HUES6 (cell line): Measurements from ENCODE around the gene STAT4.

ENCODE experiments used
- H3K27ac ChIP-seq: 2 replicates; pipeline ENCODE4 v1.7.0; 2013; ENCODE audit warnings: low read depth, mild to moderate bottlenecking, low read length, inconsistent platforms
- H3K27me3 ChIP-seq: 2 replicates; pipeline ENCODE4 v1.6.1; 2013; ENCODE audit warnings: low read length; ENCODE audit not compliant: control insufficient read depth, insufficient read depth
- H3K36me3 ChIP-seq: 2 replicates; pipeline ENCODE4 v1.6.1; 2013; ENCODE audit warnings: low read length; ENCODE audit not compliant: control insufficient read depth, insufficient read depth
- H3K4me1 ChIP-seq: 2 replicates; pipeline ENCODE4 v1.6.1; 2013; ENCODE audit warnings: low read length; ENCODE audit not compliant: control insufficient read depth, insufficient read depth
- H3K4me3 ChIP-seq: 2 replicates; pipeline ENCODE4 v1.5.1; 2013; ENCODE audit warnings: low read depth, low read length
- H3K9ac ChIP-seq: one replicate; pipeline ENCODE4 v1.6.1; 2013; ENCODE audit warnings: mild to moderate bottlenecking, low read length
- H3K9me3 ChIP-seq: 2 replicates; pipeline ENCODE4 v1.6.1; 2013; ENCODE audit warnings: low read depth, low read length; ENCODE audit not compliant: control insufficient read depth, insufficient read depth

The STAT4 gene

GRCh38 chr2:191150600-191151330 is at the start of gene STAT4:
TSS of gene STAT4 (minus strand) at chr2:191150994. CDS start at chr2:191148203, 2,791 bp downstream.
- Histone ChIP-seq H3K27me3 (peaks cover 32% of the 10 kb centered on the region), H3K9me3 (no peaks in the 10 kb centered on the region), H3K9ac (peak within 1 kb of the TSS; percentile 14), H3K4me1 (peaks cover 6% of the 10 kb centered on the region), H3K36me3 (no peaks in the 10 kb centered on the region), H3K27ac (no peak within 1 kb of the TSS), H3K4me3 (peak within 1 kb of the TSS; percentile 81)

GRCh38 chr2:191199929-191200512 is 49.2 kb upstream of the STAT4 start:
- Histone ChIP-seq H3K9ac (no peak overlapping the region), H3K4me3 (no peak overlapping the region), H3K36me3 (no peaks in the 10 kb centered on the region), H3K27me3 (no peaks in the 10 kb centered on the region), H3K4me1 (no peaks in the 10 kb centered on the region), H3K9me3 (no peaks in the 10 kb centered on the region), H3K27ac (no peak overlapping the region)

- no peak overlapping the region for H3K27ac ChIP-seq
- no peaks in the 10 kb centered on the region for H3K4me1 ChIP-seq
- H3K4me3 ChIP-seq = no peak overlapping the region
- H3K9ac ChIP-seq = no peak overlapping the region
- no peaks in the 10 kb centered on the region for H3K36me3 ChIP-seq
- H3K27me3 ChIP-seq = no peaks in the 10 kb centered on the region
- H3K9me3 ChIP-seq = no peaks in the 10 kb centered on the region
Measured at GRCh38 chr2:191198271-191198670, 47.5 kb upstream of the STAT4 start.

- Histone ChIP-seq H3K4me1 (no peaks in the 10 kb centered on the region), H3K9me3 (no peaks in the 10 kb centered on the region), H3K27ac (no peak overlapping the region), H3K36me3 (no peaks in the 10 kb centered on the region), H3K27me3 (no peaks in the 10 kb centered on the region), H3K9ac (no peak overlapping the region), H3K4me3 (no peak overlapping the region)
Measured at GRCh38 chr2:191197096-191197495, 46.3 kb upstream of the STAT4 start.

- H3K27me3 ChIP-seq = no peaks in the 10 kb centered on the region
- H3K9ac ChIP-seq = no peak overlapping the region
- H3K36me3 ChIP-seq = no peaks in the 10 kb centered on the region
- H3K27ac ChIP-seq = no peak overlapping the region
- H3K4me1 ChIP-seq = no peaks in the 10 kb centered on the region
- no peak overlapping the region for H3K4me3 ChIP-seq
- peaks cover 5% of the 10 kb centered on the region; the same call in 1 of the 2 replicates for H3K9me3 ChIP-seq
Measured at GRCh38 chr2:191195021-191195420, 44.2 kb upstream of the STAT4 start.

- no peak overlapping the region for H3K9ac ChIP-seq
- H3K4me1 ChIP-seq = no peaks in the 10 kb centered on the region
- H3K27me3 ChIP-seq = no peaks in the 10 kb centered on the region
- no peak overlapping the region for H3K4me3 ChIP-seq
- no peak overlapping the region for H3K27ac ChIP-seq
- H3K36me3 ChIP-seq = no peaks in the 10 kb centered on the region
- H3K9me3 ChIP-seq = peaks cover 5% of the 10 kb centered on the region; the same call in 1 of the 2 replicates
Measured at GRCh38 chr2:191190861-191191552, 40.2 kb upstream of the STAT4 start.

GRCh38 chr2:191190435-191190834 is 39.6 kb upstream of the STAT4 start:
- Histone ChIP-seq H3K4me1 (no peaks in the 10 kb centered on the region), H3K36me3 (no peaks in the 10 kb centered on the region), H3K9me3 (peaks cover 5% of the 10 kb centered on the region; the same call in 1 of the 2 replicates), H3K27ac (no peak overlapping the region), H3K4me3 (no peak overlapping the region), H3K9ac (no peak overlapping the region), H3K27me3 (no peaks in the 10 kb centered on the region)

GRCh38 chr2:191189112-191189635 is 38.4 kb upstream of the STAT4 start:
- Histone ChIP-seq H3K9me3 (peaks cover 5% of the 10 kb centered on the region; the same call in 1 of the 2 replicates), H3K36me3 (no peaks in the 10 kb centered on the region), H3K27me3 (no peaks in the 10 kb centered on the region), H3K4me3 (no peak overlapping the region), H3K27ac (no peak overlapping the region), H3K4me1 (no peaks in the 10 kb centered on the region), H3K9ac (no peak overlapping the region)

- Histone ChIP-seq H3K4me3 (no peak overlapping the region), H3K27me3 (no peaks in the 10 kb centered on the region), H3K4me1 (no peaks in the 10 kb centered on the region), H3K36me3 (no peaks in the 10 kb centered on the region), H3K27ac (no peak overlapping the region), H3K9me3 (peaks cover 5% of the 10 kb centered on the region; the same call in 1 of the 2 replicates), H3K9ac (no peak overlapping the region)
Measured at GRCh38 chr2:191188550-191189093, 37.8 kb upstream of the STAT4 start.

- Histone ChIP-seq H3K4me3 (no peak overlapping the region), H3K36me3 (no peaks in the 10 kb centered on the region), H3K9me3 (peaks cover 5% of the 10 kb centered on the region; the same call in 1 of the 2 replicates), H3K27ac (no peak overlapping the region), H3K27me3 (no peaks in the 10 kb centered on the region), H3K9ac (no peak overlapping the region), H3K4me1 (no peaks in the 10 kb centered on the region)
Measured at GRCh38 chr2:191187105-191187829, 36.5 kb upstream of the STAT4 start.
